ENCODE data around the gene NLK. TPM values are rescaled to one million over a fixed set of nuclear protein-coding genes. Genes with fewer than 3 reads are reported as not detected.
"Not testable (repeated sequence)": the region's sequence is repeated elsewhere in the genome, so short reads cannot be mapped to it uniquely, and the experiment has no call there.

NLK gene
- total RNA-seq, 1 donor from 2014 or later: 22.6 TPM

DNA sequence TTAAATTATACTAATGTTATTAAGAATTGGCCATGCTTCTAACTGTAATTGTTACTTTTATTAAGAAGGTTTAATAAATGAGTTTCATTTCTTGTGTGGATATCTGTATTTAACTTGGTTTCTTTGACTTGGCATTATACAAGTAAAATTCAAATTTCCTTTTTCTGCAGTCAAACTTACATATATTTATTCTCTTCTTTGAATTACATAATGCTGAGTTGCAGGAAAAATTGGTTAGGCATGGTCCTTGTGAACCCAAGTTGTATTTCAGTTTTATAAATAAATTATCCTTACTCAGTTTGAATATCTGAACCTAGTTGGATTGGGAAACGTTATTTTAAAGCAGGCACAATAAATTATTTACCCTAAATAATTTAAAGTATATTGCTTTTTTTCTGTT, 54.8 kb downstream of the NLK start:
- Histone ChIP-seq H3K36me3 (no peaks in the 10 kb centered on the region), H3K27ac (no peak overlapping the region), H3K4me1 (no peaks in the 10 kb centered on the region), H3K4me3 (no peak overlapping the region), H3K27me3 (no peaks in the 10 kb centered on the region), H3K9me3 (no peaks in the 10 kb centered on the region)
- intact Hi-C loops (cut with DNase I): no loop called here
- TF ChIP-seq, protein P1, sequence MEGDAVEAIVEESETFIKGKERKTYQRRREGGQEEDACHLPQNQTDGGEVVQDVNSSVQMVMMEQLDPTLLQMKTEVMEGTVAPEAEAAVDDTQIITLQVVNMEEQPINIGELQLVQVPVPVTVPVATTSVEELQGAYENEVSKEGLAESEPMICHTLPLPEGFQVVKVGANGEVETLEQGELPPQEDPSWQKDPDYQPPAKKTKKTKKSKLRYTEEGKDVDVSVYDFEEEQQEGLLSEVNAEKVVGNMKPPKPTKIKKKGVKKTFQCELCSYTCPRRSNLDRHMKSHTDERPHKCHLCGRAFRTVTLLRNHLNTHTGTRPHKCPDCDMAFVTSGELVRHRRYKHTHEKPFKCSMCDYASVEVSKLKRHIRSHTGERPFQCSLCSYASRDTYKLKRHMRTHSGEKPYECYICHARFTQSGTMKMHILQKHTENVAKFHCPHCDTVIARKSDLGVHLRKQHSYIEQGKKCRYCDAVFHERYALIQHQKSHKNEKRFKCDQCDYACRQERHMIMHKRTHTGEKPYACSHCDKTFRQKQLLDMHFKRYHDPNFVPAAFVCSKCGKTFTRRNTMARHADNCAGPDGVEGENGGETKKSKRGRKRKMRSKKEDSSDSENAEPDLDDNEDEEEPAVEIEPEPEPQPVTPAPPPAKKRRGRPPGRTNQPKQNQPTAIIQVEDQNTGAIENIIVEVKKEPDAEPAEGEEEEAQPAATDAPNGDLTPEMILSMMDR (IDR thresholded peaks at IDR 0.05): no peak
- ATAC-seq (no peak), DNase-seq (no peak)

DNA sequence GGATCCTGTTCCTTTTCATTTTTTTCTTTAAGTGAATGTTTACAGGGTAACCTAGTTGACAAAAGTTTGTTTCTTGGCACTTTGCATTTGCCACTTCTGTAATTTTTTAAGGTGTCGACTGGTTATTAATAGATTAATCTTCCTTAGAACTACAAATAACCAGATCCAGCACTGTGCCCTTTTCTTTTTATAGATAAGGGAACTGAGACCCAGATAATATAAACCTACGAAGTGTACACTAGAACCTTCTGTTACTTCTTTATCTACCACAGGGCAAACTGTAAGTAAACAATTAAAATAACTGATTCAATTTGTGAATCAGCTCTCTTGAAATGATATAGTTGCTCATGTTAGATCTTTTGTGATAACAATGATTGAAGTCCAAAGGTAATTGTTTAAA, 55.4 kb downstream of the NLK start:
- ATAC-seq (no peak), DNase-seq (no peak)
- H3K9me3 ChIP-seq: no peaks in the 10 kb centered on the region
- no peaks in the 10 kb centered on the region for H3K27me3 ChIP-seq
- no peak overlapping the region for H3K4me3 ChIP-seq
- TF ChIP-seq, protein P1 (IDR thresholded peaks at IDR 0.05): no peak
- H3K27ac ChIP-seq: no peak overlapping the region
- intact Hi-C loops (cut with DNase I): no loop called here
- no peaks in the 10 kb centered on the region for H3K4me1 ChIP-seq
- H3K36me3 ChIP-seq: no peaks in the 10 kb centered on the region

DNA sequence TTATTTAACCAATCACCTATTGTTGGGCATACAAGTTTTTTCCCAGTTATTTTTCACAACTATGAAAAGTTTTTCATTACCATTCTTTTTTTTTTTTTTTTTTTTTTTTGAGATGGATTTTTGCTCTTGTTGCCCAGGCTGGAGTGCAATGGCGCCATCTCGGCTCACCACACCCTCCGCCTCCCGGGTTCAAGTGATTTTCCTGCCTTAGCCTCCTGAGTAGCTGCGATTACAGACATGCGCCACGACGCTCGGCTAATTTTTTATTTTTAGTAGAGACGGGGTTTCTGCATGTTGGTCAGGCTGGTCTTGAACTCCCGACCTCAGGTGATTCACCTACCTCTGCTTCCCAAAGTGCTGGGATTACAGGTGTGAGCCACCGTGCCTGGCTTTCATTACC, 56.1 kb downstream of the NLK start:
- ATAC-seq; H3K4me3 ChIP-seq; DNase-seq; H3K4me1 ChIP-seq; intact Hi-C loops (cut with DNase I); H3K36me3 ChIP-seq; H3K27me3 ChIP-seq; H3K27ac ChIP-seq; H3K9me3 ChIP-seq: not testable (repeated sequence)

DNA sequence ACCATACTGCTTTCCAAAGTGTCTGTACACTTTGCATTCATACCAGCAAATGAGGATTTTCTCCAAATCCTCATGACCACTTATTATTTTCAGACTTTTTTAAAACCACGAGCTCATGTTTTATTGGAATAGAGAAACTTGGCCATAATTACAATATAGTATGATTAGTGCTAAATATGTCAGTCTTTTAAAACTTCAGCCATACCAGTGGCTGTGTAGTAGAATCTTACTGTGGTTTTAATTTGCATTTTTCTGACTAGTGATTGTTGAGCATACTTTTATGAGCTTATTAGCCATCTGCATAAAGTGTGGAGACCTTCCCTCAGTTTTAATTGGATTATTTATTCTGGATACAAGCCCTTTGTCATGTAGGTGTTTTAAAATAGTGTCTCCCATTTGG, 57.8 kb downstream of the NLK start:
- TF ChIP-seq, protein P1 (IDR thresholded peaks at IDR 0.05): no peak
- DNase-seq (no peak), ATAC-seq (no peak)
- Histone ChIP-seq H3K4me3 (no peak overlapping the region), H3K4me1 (no peaks in the 10 kb centered on the region), H3K27me3 (no peaks in the 10 kb centered on the region), H3K36me3 (no peaks in the 10 kb centered on the region), H3K9me3 (no peaks in the 10 kb centered on the region), H3K27ac (no peak overlapping the region)
- intact Hi-C loops (cut with DNase I): no loop called here

DNA sequence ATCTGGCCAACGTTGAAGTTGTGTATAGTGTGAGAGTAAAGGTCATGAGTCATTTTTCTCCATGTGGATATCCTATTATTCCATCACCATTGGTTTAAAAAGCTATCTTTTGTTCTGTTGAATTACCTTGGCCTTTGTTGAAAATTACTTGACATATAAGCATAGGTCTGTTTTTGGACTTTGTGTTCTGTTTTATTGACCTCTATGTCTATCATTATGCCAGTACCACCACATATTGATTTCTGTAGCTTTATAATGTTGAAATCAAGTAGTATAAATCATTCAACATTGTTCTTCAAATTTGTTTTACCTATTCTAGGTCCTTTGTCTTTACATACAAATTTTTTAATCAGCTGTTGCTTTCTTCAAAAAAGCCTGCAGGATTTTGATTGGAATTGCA, 58.5 kb downstream of the NLK start:
- DNase-seq (no peak), ATAC-seq (no peak)
- TF ChIP-seq, protein P1 (IDR thresholded peaks at IDR 0.05): no peak
- H3K4me1 ChIP-seq: no peaks in the 10 kb centered on the region
- H3K36me3 ChIP-seq: no peaks in the 10 kb centered on the region
- H3K27ac ChIP-seq: no peak overlapping the region
- H3K4me3 ChIP-seq: no peak overlapping the region
- no peaks in the 10 kb centered on the region for H3K9me3 ChIP-seq
- H3K27me3 ChIP-seq: no peaks in the 10 kb centered on the region
- intact Hi-C loops (cut with DNase I): no loop called here

DNA sequence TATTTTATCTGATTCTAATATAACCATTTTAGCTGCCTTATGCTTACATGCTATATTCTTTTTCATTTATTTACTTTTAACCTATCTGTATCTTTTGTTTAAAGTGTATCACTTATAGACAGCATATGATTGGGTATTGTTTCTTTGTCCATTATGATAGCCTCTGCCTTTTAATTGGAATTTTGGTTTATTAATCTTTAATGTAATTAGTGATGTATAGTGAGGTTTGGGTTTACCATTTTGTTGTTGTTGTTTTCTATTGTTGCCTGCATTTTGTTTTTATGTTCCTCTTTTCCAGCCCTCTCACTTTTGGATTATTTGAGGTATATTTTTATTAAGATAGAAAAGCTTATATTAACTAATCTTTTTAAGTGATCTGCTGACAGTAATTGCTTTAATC, 59.4 kb downstream of the NLK start:
- DNase-seq (no peak), ATAC-seq (no peak)
- intact Hi-C loops (cut with DNase I): no loop called here
- Histone ChIP-seq H3K4me3 (no peak overlapping the region), H3K27me3 (no peaks in the 10 kb centered on the region), H3K9me3 (no peaks in the 10 kb centered on the region), H3K4me1 (no peaks in the 10 kb centered on the region), H3K27ac (no peak overlapping the region), H3K36me3 (no peaks in the 10 kb centered on the region)
- TF ChIP-seq, protein P1 (IDR thresholded peaks at IDR 0.05): no peak
